ENCODE results near the gene HNRNPA1L2. TPM values are rescaled to one million over a fixed set of nuclear protein-coding genes. Genes with fewer than 3 reads are reported as not detected.

Gene HNRNPA1L2
- total RNA-seq, 1 donor from 2014 or later: 12.0 TPM

DNA sequence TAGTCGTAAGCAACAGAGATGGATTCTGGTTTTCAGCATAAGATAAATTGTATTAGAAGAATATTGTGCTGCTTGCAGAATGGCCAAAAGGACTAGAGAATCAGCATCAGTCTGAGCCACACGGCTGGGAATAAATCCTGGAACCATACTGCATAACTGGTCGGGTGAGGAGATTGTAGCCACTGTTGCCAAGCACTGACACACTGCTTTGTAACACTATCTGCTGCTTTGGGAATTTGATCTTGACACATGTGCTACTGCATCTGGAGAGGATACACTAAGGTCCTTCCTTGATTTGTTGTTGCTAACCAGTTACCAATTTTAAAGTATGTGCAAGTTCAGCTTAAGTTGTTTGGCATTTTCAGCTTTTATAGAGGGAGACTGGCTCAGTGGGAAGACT, 1.9 kb downstream of the HNRNPA1L2 start:
- no peaks in the 10 kb centered on the region for H3K27me3 Mint-ChIP-seq
- peaks cover 8% of the 10 kb centered on the region for H3K36me3 Mint-ChIP-seq (ENCODE audit: insufficient read depth)
- no peaks in the 10 kb centered on the region for H3K4me1 Mint-ChIP-seq (ENCODE audit: low read depth)
- no peak overlapping the region for H3K27ac Mint-ChIP-seq
- TF ChIP-seq, protein P1, sequence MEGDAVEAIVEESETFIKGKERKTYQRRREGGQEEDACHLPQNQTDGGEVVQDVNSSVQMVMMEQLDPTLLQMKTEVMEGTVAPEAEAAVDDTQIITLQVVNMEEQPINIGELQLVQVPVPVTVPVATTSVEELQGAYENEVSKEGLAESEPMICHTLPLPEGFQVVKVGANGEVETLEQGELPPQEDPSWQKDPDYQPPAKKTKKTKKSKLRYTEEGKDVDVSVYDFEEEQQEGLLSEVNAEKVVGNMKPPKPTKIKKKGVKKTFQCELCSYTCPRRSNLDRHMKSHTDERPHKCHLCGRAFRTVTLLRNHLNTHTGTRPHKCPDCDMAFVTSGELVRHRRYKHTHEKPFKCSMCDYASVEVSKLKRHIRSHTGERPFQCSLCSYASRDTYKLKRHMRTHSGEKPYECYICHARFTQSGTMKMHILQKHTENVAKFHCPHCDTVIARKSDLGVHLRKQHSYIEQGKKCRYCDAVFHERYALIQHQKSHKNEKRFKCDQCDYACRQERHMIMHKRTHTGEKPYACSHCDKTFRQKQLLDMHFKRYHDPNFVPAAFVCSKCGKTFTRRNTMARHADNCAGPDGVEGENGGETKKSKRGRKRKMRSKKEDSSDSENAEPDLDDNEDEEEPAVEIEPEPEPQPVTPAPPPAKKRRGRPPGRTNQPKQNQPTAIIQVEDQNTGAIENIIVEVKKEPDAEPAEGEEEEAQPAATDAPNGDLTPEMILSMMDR (IDR thresholded peaks at IDR 0.05; ENCODE audit: unreplicated experiment): no peak
- H3K9me3 Mint-ChIP-seq (ENCODE audit: low read depth): no peaks in the 10 kb centered on the region
- no peak for DNase-seq (ENCODE audit: low spot score, unreplicated experiment)
- H3K4me3 Mint-ChIP-seq (ENCODE audit: low read depth): no peak overlapping the region

GRCh38 chr13:52646967-52647366, 4.7 kb downstream of the HNRNPA1L2 start:
- Mint-ChIP-seq H3K4me1 (ENCODE audit: low read depth) (peaks cover 7% of the 10 kb centered on the region), H3K4me3 (ENCODE audit: low read depth) (no peak overlapping the region), H3K27ac (no peak overlapping the region), H3K9me3 (ENCODE audit: low read depth) (no peaks in the 10 kb centered on the region), H3K27me3 (no peaks in the 10 kb centered on the region), H3K36me3 (ENCODE audit: insufficient read depth) (peaks cover 16% of the 10 kb centered on the region)
- TF ChIP-seq, protein P1 (IDR thresholded peaks at IDR 0.05; ENCODE audit: unreplicated experiment): no peak
- no peak for DNase-seq (ENCODE audit: low spot score, unreplicated experiment)

- H3K36me3 Mint-ChIP-seq (ENCODE audit: insufficient read depth): peaks cover 11% of the 10 kb centered on the region
- H3K27me3 Mint-ChIP-seq: no peaks in the 10 kb centered on the region
- no peaks in the 10 kb centered on the region for H3K9me3 Mint-ChIP-seq (ENCODE audit: low read depth)
- no peak overlapping the region for H3K4me3 Mint-ChIP-seq (ENCODE audit: low read depth)
- H3K27ac Mint-ChIP-seq: no peak overlapping the region
- peaks cover 7% of the 10 kb centered on the region for H3K4me1 Mint-ChIP-seq (ENCODE audit: low read depth)
- TF ChIP-seq, protein P1 (IDR thresholded peaks at IDR 0.05; ENCODE audit: unreplicated experiment): no peak
- no peak for DNase-seq (ENCODE audit: low spot score, unreplicated experiment)
Observed at GRCh38 chr13:52650731-52651130, 8.5 kb downstream of the HNRNPA1L2 start.

DNA sequence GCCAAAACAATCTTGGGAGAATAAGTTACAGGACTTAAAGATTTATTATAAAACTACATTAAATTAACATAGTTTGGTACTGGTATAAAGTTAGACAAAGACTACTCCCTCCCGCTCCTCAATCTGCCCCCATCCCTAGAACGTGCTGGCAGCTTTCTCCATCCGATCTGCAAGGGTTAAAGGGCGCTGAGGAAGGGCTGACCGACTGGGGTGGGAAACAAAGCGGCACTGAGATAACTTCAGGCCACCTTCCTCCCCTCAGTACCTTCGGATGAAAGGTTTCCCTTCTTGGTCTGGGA, 9.6 kb downstream of the HNRNPA1L2 start:
- no peaks in the 10 kb centered on the region for H3K9me3 Mint-ChIP-seq (ENCODE audit: low read depth)
- no peak overlapping the region for H3K27ac Mint-ChIP-seq
- H3K4me1 Mint-ChIP-seq (ENCODE audit: low read depth): peaks cover 7% of the 10 kb centered on the region
- H3K4me3 Mint-ChIP-seq (ENCODE audit: low read depth): no peak overlapping the region
- no peaks in the 10 kb centered on the region for H3K27me3 Mint-ChIP-seq
- no peak for DNase-seq (ENCODE audit: low spot score, unreplicated experiment)
- TF ChIP-seq, protein P1 (IDR thresholded peaks at IDR 0.05; ENCODE audit: unreplicated experiment): no peak
- peaks cover 11% of the 10 kb centered on the region for H3K36me3 Mint-ChIP-seq (ENCODE audit: insufficient read depth)

- Mint-ChIP-seq H3K9me3 (ENCODE audit: low read depth) (no peaks in the 10 kb centered on the region), H3K27ac (no peak within 1 kb of the TSS), H3K4me1 (ENCODE audit: low read depth) (peaks cover 7% of the 10 kb centered on the region), H3K27me3 (no peaks in the 10 kb centered on the region), H3K4me3 (ENCODE audit: low read depth) (no peak within 1 kb of the TSS), H3K36me3 (ENCODE audit: insufficient read depth) (peaks cover 11% of the 10 kb centered on the region)
- peak; percentile 93 for DNase-seq (ENCODE audit: low spot score, unreplicated experiment)
- TF ChIP-seq, protein P1 (IDR thresholded peaks at IDR 0.05; ENCODE audit: unreplicated experiment): peak; percentile 75
Observed at GRCh38 chr13:52652196-52652979, 10.2 kb downstream of the HNRNPA1L2 start, which contains the start of gene SUGT1. Gene SUGT1, plus strand, starts transcription at chr13:52652836. Its CDS starts 85 bp downstream, at chr13:52652921.

Measured in progenitor cell of endocrine pancreas (in vitro differentiated cells).